Measurements from ENCODE around the gene C4orf50.

Gene C4orf50

DNA sequence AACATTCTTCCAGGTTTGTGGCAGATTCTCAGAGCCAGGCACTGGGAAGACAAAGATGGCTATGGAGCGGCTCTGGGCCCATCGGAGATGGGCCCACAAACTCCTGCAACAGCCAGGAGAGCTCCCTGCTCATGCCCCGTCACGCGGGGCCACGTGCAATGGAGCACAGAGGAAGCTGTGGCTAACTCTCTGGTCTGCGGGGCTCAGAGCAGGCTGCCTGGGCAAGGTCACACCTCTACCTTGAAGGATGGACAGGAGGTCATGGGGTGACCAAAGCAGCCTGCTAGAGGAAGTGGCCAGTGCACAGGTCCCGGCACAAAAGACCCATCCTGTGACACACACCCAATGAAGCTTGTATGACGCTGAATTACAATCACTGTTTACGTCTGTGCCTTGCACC is 45.2 kb downstream of the C4orf50 start:
- no peaks in the 10 kb centered on the region for H3K9me3 ChIP-seq (ENCODE audit: control insufficient read depth, low read length)
- no peaks in the 10 kb centered on the region for H3K36me3 ChIP-seq (ENCODE audit: control insufficient read depth, insufficient read depth, low read length)
- no peak overlapping the region for H3K4me3 ChIP-seq (ENCODE audit: insufficient read depth, low read depth, low read length)
- H3K27ac ChIP-seq (ENCODE audit: insufficient read depth, low read depth, low read length, poor library complexity, severe bottlenecking): no peak overlapping the region
- 89 to 91% methylated on average over 10 of the region's 10 CpGs for WGBS, 2 experiments
- H3K4me1 ChIP-seq (ENCODE audit: control insufficient read depth, insufficient read depth, low read length): peaks cover 8% of the 10 kb centered on the region
- peaks cover 4% of the 10 kb centered on the region for H3K27me3 ChIP-seq (ENCODE audit: control insufficient read depth, insufficient read depth, low read length, poor library complexity, severe bottlenecking)

GRCh38 chr4:5972571-5972970 is 45.7 kb downstream of the C4orf50 start:
- no peak overlapping the region for H3K27ac ChIP-seq (ENCODE audit: insufficient read depth, low read depth, low read length, poor library complexity, severe bottlenecking)

DNA sequence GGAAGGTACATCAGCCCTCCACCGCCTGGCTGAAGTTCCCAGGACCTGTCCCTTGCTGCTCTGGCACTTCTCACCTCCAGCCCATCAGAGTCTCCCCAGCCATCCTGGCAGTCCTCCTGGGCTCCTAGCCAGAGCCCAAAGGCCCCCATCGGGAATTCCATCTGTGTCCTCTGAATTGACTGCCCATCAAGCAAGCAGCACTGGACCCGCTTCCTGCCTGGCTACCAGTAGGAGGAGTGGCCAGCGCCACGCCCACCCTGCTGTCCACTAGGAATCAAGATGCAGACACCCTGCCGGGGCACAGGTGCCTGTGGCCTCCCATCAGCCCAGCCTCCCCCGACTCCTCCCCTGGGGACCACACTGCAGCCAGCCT is 47.2 kb downstream of the C4orf50 start:
- peaks cover 8% of the 10 kb centered on the region for H3K4me1 ChIP-seq (ENCODE audit: control insufficient read depth, insufficient read depth, low read length)
- H3K27me3 ChIP-seq (ENCODE audit: control insufficient read depth, insufficient read depth, low read length, poor library complexity, severe bottlenecking): peaks cover 7% of the 10 kb centered on the region
- no peaks in the 10 kb centered on the region for H3K9me3 ChIP-seq (ENCODE audit: control insufficient read depth, low read length)
- H3K4me3 ChIP-seq (ENCODE audit: insufficient read depth, low read depth, low read length): no peak overlapping the region
- WGBS, 2 experiments: 80 to 84% methylated on average over 7 of the region's 7 CpGs
- no peak overlapping the region for H3K27ac ChIP-seq (ENCODE audit: insufficient read depth, low read depth, low read length, poor library complexity, severe bottlenecking)
- H3K36me3 ChIP-seq (ENCODE audit: control insufficient read depth, insufficient read depth, low read length): no peaks in the 10 kb centered on the region

More at GRCh38 chr4:5972571-5972970, 45.7 kb downstream of the C4orf50 start:
- H3K4me3 ChIP-seq (ENCODE audit: insufficient read depth, low read depth, low read length): no peak overlapping the region
- no peaks in the 10 kb centered on the region for H3K9me3 ChIP-seq (ENCODE audit: control insufficient read depth, low read length)
- peaks cover 8% of the 10 kb centered on the region for H3K4me1 ChIP-seq (ENCODE audit: control insufficient read depth, insufficient read depth, low read length)
- peaks cover under 1% of the 10 kb centered on the region for H3K27me3 ChIP-seq (ENCODE audit: control insufficient read depth, insufficient read depth, low read length, poor library complexity, severe bottlenecking)
- 95 to 96% methylated on average over 11 of the region's 11 CpGs for WGBS, 2 experiments
- H3K36me3 ChIP-seq (ENCODE audit: control insufficient read depth, insufficient read depth, low read length): no peaks in the 10 kb centered on the region

GRCh38 chr4:5970381-5971077 is 47.7 kb downstream of the C4orf50 start:
- no peaks in the 10 kb centered on the region for H3K9me3 ChIP-seq (ENCODE audit: control insufficient read depth, low read length)
- H3K27me3 ChIP-seq (ENCODE audit: control insufficient read depth, insufficient read depth, low read length, poor library complexity, severe bottlenecking): peaks cover 7% of the 10 kb centered on the region
- 91% methylated on average over 16 of the region's 16 CpGs for WGBS, 2 experiments
- no peak overlapping the region for H3K27ac ChIP-seq (ENCODE audit: insufficient read depth, low read depth, low read length, poor library complexity, severe bottlenecking)
- H3K36me3 ChIP-seq (ENCODE audit: control insufficient read depth, insufficient read depth, low read length): no peaks in the 10 kb centered on the region
- H3K4me3 ChIP-seq (ENCODE audit: insufficient read depth, low read depth, low read length): no peak overlapping the region
- peaks cover 8% of the 10 kb centered on the region for H3K4me1 ChIP-seq (ENCODE audit: control insufficient read depth, insufficient read depth, low read length)

- Histone ChIP-seq H3K4me3 (ENCODE audit: insufficient read depth, low read depth, low read length) (no peak overlapping the region), H3K9me3 (ENCODE audit: control insufficient read depth, low read length) (no peaks in the 10 kb centered on the region), H3K27me3 (ENCODE audit: control insufficient read depth, insufficient read depth, low read length, poor library complexity, severe bottlenecking) (peaks cover 7% of the 10 kb centered on the region), H3K27ac (ENCODE audit: insufficient read depth, low read depth, low read length, poor library complexity, severe bottlenecking) (no peak overlapping the region), H3K4me1 (ENCODE audit: control insufficient read depth, insufficient read depth, low read length) (peaks cover 8% of the 10 kb centered on the region), H3K36me3 (ENCODE audit: control insufficient read depth, insufficient read depth, low read length) (no peaks in the 10 kb centered on the region)
- WGBS, 2 experiments: 92 to 93% methylated on average over 6 of the region's 6 CpGs
Measured at GRCh38 chr4:5969777-5970176, 48.5 kb downstream of the C4orf50 start.

- WGBS, 2 experiments: 95 to 96% methylated on average over 5 of the region's 5 CpGs
- H3K27me3 ChIP-seq (ENCODE audit: control insufficient read depth, insufficient read depth, low read length, poor library complexity, severe bottlenecking): peaks cover 7% of the 10 kb centered on the region
Measured at GRCh38 chr4:5969336-5969735, 48.9 kb downstream of the C4orf50 start.

DNA sequence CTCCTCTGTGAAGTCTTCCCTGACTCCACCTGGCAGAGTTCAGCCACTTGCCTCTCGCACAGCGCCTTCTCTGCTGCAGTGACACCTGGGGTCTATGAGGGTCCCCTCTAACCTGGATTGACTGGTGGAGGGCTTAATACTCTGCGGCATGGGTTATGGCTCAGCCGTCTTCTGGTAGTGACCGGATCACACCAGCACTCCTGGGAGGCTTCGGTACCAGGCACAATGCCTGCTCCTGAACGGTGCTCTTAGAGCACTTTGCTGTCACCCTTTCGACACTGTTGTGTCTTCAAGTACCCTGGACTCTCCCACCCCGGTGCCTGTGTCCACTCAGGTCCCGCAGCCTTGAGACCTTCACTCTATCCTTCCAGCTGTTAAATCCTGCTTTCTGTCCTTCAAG is 50.0 kb downstream of the C4orf50 start:
- no peak overlapping the region for H3K4me3 ChIP-seq (ENCODE audit: insufficient read depth, low read depth, low read length)
- no peaks in the 10 kb centered on the region for H3K36me3 ChIP-seq (ENCODE audit: control insufficient read depth, insufficient read depth, low read length)
- H3K27ac ChIP-seq (ENCODE audit: insufficient read depth, low read depth, low read length, poor library complexity, severe bottlenecking): no peak overlapping the region
- H3K9me3 ChIP-seq (ENCODE audit: control insufficient read depth, low read length): no peaks in the 10 kb centered on the region
- peaks cover 8% of the 10 kb centered on the region for H3K4me1 ChIP-seq (ENCODE audit: control insufficient read depth, insufficient read depth, low read length)
- H3K27me3 ChIP-seq (ENCODE audit: control insufficient read depth, insufficient read depth, low read length, poor library complexity, severe bottlenecking): peaks cover 7% of the 10 kb centered on the region
- WGBS, 2 experiments: 94 to 95% methylated on average over 10 of the region's 10 CpGs

More at GRCh38 chr4:5969336-5969735, 48.9 kb downstream of the C4orf50 start:
- Histone ChIP-seq H3K4me3 (ENCODE audit: insufficient read depth, low read depth, low read length) (no peak overlapping the region), H3K27ac (ENCODE audit: insufficient read depth, low read depth, low read length, poor library complexity, severe bottlenecking) (no peak overlapping the region), H3K36me3 (ENCODE audit: control insufficient read depth, insufficient read depth, low read length) (no peaks in the 10 kb centered on the region), H3K4me1 (ENCODE audit: control insufficient read depth, insufficient read depth, low read length) (peaks cover 8% of the 10 kb centered on the region), H3K9me3 (ENCODE audit: control insufficient read depth, low read length) (no peaks in the 10 kb centered on the region)

DNA sequence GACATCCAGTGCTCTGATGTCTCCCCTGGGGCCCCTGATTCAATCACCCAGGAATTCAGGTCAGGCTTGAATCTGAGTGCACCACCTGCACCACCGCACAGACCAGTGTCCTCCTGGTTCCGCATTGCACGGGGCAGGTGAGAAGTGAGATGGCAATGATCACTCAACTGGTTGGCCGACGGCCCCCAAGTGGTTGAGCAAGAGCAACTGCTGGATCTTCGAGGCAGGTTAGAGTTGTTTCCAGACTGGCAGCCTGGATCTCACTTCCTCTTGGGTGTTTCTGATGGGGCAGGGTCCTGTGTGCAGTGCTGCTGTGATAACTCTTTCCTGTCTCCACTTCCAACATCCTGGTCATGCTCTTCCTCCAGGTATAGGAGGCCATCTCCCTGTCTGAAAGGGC is 50.4 kb downstream of the C4orf50 start:
- Histone ChIP-seq H3K4me3 (ENCODE audit: insufficient read depth, low read depth, low read length) (no peak overlapping the region), H3K27ac (ENCODE audit: insufficient read depth, low read depth, low read length, poor library complexity, severe bottlenecking) (no peak overlapping the region), H3K36me3 (ENCODE audit: control insufficient read depth, insufficient read depth, low read length) (no peaks in the 10 kb centered on the region), H3K27me3 (ENCODE audit: control insufficient read depth, insufficient read depth, low read length, poor library complexity, severe bottlenecking) (peaks cover 7% of the 10 kb centered on the region), H3K4me1 (ENCODE audit: control insufficient read depth, insufficient read depth, low read length) (peaks cover 8% of the 10 kb centered on the region), H3K9me3 (ENCODE audit: control insufficient read depth, low read length) (no peaks in the 10 kb centered on the region)
- 57 to 59% methylated on average over 6 of the region's 6 CpGs for WGBS, 2 experiments

- WGBS, 2 experiments: 89 to 91% methylated on average over 9 of the region's 9 CpGs
- no peaks in the 10 kb centered on the region for H3K9me3 ChIP-seq (ENCODE audit: control insufficient read depth, low read length)
- no peak overlapping the region for H3K27ac ChIP-seq (ENCODE audit: insufficient read depth, low read depth, low read length, poor library complexity, severe bottlenecking)
- H3K4me3 ChIP-seq (ENCODE audit: insufficient read depth, low read depth, low read length): no peak overlapping the region
- no peaks in the 10 kb centered on the region for H3K4me1 ChIP-seq (ENCODE audit: control insufficient read depth, insufficient read depth, low read length)
- H3K36me3 ChIP-seq (ENCODE audit: control insufficient read depth, insufficient read depth, low read length): no peaks in the 10 kb centered on the region
- H3K27me3 ChIP-seq (ENCODE audit: control insufficient read depth, insufficient read depth, low read length, poor library complexity, severe bottlenecking): peaks cover 29% of the 10 kb centered on the region
Measured at GRCh38 chr4:5965225-5965624, 53.0 kb downstream of the C4orf50 start.

DNA sequence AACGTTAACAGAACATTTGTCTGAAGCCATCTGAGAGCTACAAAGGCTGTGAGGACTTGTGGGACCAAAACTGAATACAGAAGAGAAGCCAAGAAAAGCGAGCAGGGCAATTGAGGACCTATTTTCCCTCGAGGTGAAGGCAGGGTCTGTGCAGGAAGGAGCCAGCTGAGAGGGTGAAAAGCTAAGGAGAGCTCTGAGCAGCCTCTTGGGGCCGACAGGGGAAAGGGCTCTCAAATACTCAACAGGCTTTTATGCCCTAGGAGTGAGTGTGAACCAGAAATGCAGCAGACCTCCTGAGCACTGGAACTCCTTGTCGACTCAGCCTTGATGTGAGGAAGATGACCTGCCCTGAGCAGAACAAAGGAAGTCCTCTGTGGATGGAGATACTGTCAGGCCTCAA is 54.2 kb downstream of the C4orf50 start:
- Histone ChIP-seq H3K4me1 (ENCODE audit: control insufficient read depth, insufficient read depth, low read length) (no peaks in the 10 kb centered on the region), H3K27ac (ENCODE audit: insufficient read depth, low read depth, low read length, poor library complexity, severe bottlenecking) (no peak overlapping the region), H3K36me3 (ENCODE audit: control insufficient read depth, insufficient read depth, low read length) (no peaks in the 10 kb centered on the region), H3K9me3 (ENCODE audit: control insufficient read depth, low read length) (no peaks in the 10 kb centered on the region), H3K27me3 (ENCODE audit: control insufficient read depth, insufficient read depth, low read length, poor library complexity, severe bottlenecking) (peaks cover 41% of the 10 kb centered on the region), H3K4me3 (ENCODE audit: insufficient read depth, low read depth, low read length) (no peak overlapping the region)
- WGBS, 2 experiments: 56 to 59% methylated on average over 5 of the region's 5 CpGs

Measured in ectodermal cell (in vitro differentiated cells).